K562 (cell line): ENCODE results near the gene CFAP97D1. TPM values are rescaled to one million over a fixed set of nuclear protein-coding genes. Genes with fewer than 3 reads are reported as not detected.

Experiments
- ARID3A ChIP-seq: IDR thresholded peaks from 2 replicates; pipeline ENCODE4 v1.6.1; 2012; ENCODE audit warnings: low read depth, low read length, improper control_type of control experiment, borderline replicate concordance
- CAMTA2 ChIP-seq: fragments of 250-450 bp; sonication (Bioruptor Pico); conservative IDR thresholded peaks from 2 replicates; pipeline ENCODE4 v1.5.1; 2022
- CBFB ChIP-seq: sonication (generic); formaldehyde crosslinking; IDR thresholded peaks from 2 replicates; pipeline ENCODE4 v1.4.0; 2020; ENCODE audit warnings: mild to moderate bottlenecking, missing genetic modification reagents
- EP300 ChIP-seq: IDR thresholded peaks from 2 replicates; pipeline ENCODE4 v1.6.1; 2012; ENCODE audit warnings: low read length, improper control_type of control experiment
- FOXK2 ChIP-seq, 2 experiments: fragments of 450-650 bp; IDR thresholded peaks in 1 of 2; conservative IDR thresholded peaks in 1 of 2; 2 replicates each; pipeline ENCODE4 v1.6.1; 2016; ENCODE audit warnings: low read depth in 2 of 2, mild to moderate bottlenecking in 1 of 2
- FOXM1 ChIP-seq, 2 experiments: fragments of 450-650 bp in 1 of 2; sonication (generic) in 1 of 2; formaldehyde crosslinking in 1 of 2; IDR thresholded peaks; 2 replicates each; pipeline versions ENCODE4 v1.6.1 to v1.9.0; 2017 to 2022; ENCODE audit warnings: low read depth in 2 of 2, mild to moderate bottlenecking in 2 of 2, missing genetic modification reagents in 1 of 2, moderate library complexity in 1 of 2
- FOXP1 ChIP-seq: sonication (generic); formaldehyde crosslinking; IDR thresholded peaks from 2 replicates; pipeline ENCODE4 v1.8.0; 2022; ENCODE audit warnings: mild to moderate bottlenecking, missing genetic modification reagents
- HES1 ChIP-seq: fragments of 450-650 bp; IDR thresholded peaks from 2 replicates; pipeline ENCODE4 v1.6.1; 2016; ENCODE audit warnings: low read depth, mild to moderate bottlenecking, moderate library complexity
- HMBOX1 ChIP-seq: sonication (generic); IDR thresholded peaks from 2 replicates; pipeline ENCODE4 v1.6.1; 2016
- KLF1 ChIP-seq: fragments of 450-650 bp; IDR thresholded peaks from 2 replicates; pipeline ENCODE4 v1.6.1; 2016; ENCODE audit warnings: missing genetic modification characterization, missing compliant biosample characterization
- L3MBTL2 ChIP-seq: fragments of 450-650 bp; IDR thresholded peaks from 2 replicates; pipeline ENCODE4 v1.6.1; 2016; ENCODE audit warnings: mild to moderate bottlenecking, moderate library complexity
- MCM3 ChIP-seq: fragments of 450-650 bp; IDR thresholded peaks from 2 replicates; pipeline ENCODE4 v1.6.1; 2016
- MNT ChIP-seq, 2 experiments: fragments of 450-650 bp; conservative IDR thresholded peaks; 2 replicates each; pipeline ENCODE4 v1.6.1; 2017; ENCODE audit warnings: mild to moderate bottlenecking in 2 of 2, moderate library complexity in 2 of 2
- NCOA4 ChIP-seq: fragments of 450-650 bp; IDR thresholded peaks from 2 replicates; pipeline ENCODE4 v1.6.1; 2018; ENCODE audit warnings: mild to moderate bottlenecking; ENCODE audit not compliant: partially characterized antibody
- NCOR1 ChIP-seq: fragments of 450-650 bp; IDR thresholded peaks from 2 replicates; pipeline ENCODE4 v1.6.1; 2016; ENCODE audit warnings: mild to moderate bottlenecking, moderate library complexity
- NONO ChIP-seq, 2 experiments: fragments of 200-400 bp in 1 of 2; fragments of 450-650 bp in 1 of 2; formaldehyde crosslinking in 1 of 2; IDR thresholded peaks; 2 replicates each; pipeline ENCODE4 v1.6.1; 2017; ENCODE audit warnings: low read depth in 2 of 2, mild to moderate bottlenecking in 2 of 2, moderate library complexity in 2 of 2, low read length in 1 of 2
- PCBP1 ChIP-seq: fragments of 200-400 bp; formaldehyde crosslinking; IDR thresholded peaks from 2 replicates; pipeline ENCODE4 v1.6.1; 2018; ENCODE audit warnings: mild to moderate bottlenecking, low read depth, low read length; ENCODE audit not compliant: poor library complexity, severe bottlenecking
- RBBP5 ChIP-seq: fragments of 200-600 bp; sonication (generic); IDR thresholded peaks from 2 replicates; pipeline ENCODE4 v1.6.1; 2012; ENCODE audit warnings: borderline replicate concordance, mild to moderate bottlenecking, low read length, control low read depth, inconsistent platforms; ENCODE audit not compliant: insufficient read depth, poor library complexity, severe bottlenecking
- SOX6 ChIP-seq: fragments of 450-650 bp; IDR thresholded peaks from 2 replicates; pipeline ENCODE4 v1.6.1; 2014; ENCODE audit warnings: mild to moderate bottlenecking
- TOE1 ChIP-seq, 2 experiments: fragments of 450-650 bp in 1 of 2; sonication (generic) in 1 of 2; formaldehyde crosslinking in 1 of 2; IDR thresholded peaks; 2 replicates each; pipeline versions ENCODE4 v1.7.1 to v1.8.0; 2016 to 2022; ENCODE audit warnings: borderline replicate concordance in 2 of 2, mild to moderate bottlenecking in 2 of 2, antibody characterized with exemption in 1 of 2, inconsistent platforms in 1 of 2, low read depth in 1 of 2, missing genetic modification reagents in 1 of 2, moderate library complexity in 1 of 2
- ZKSCAN3 ChIP-seq: fragments of 250-450 bp; sonication (Bioruptor Pico); IDR thresholded peaks from 2 replicates; pipeline ENCODE4 v1.4.0; 2020
- ZNF239 ChIP-seq: fragments of 250-450 bp; sonication (Bioruptor Pico); IDR thresholded peaks from 2 replicates; pipeline ENCODE4 v1.4.0; 2020; ENCODE audit warnings: mild to moderate bottlenecking
- ZNF507 ChIP-seq: conservative IDR thresholded peaks from 2 replicates; pipeline ENCODE4 v1.6.1; 2017; ENCODE audit warnings: missing genetic modification characterization, missing compliant biosample characterization
- ZNF57 ChIP-seq: fragments of 450-650 bp; formaldehyde crosslinking; IDR thresholded peaks from 2 replicates; pipeline ENCODE4 v1.4.0; 2020; ENCODE audit warnings: mild to moderate bottlenecking, moderate library complexity
- ZNF764 ChIP-seq: fragments of 250-450 bp; sonication (Bioruptor Pico); IDR thresholded peaks from 2 replicates; pipeline ENCODE4 v1.4.0; 2020; ENCODE audit warnings: low read depth, mild to moderate bottlenecking, moderate library complexity
- polyA plus RNA-seq, 8 experiments: library from polyadenylated mRNA; depleted of rRNA in 4 of 8; stranded (reverse) in 5 of 8; unstranded in 3 of 8; fragments of >200 nt; fragmentation: Nextera tagmentation in 2 of 8; fragmentation: Illumina TruSeq in 1 of 8; extraction: Ambion mirVana in 2 of 8; extraction: Trizol in 1 of 8; gene quantifications; 2 replicates each; pipeline versions ENCODE4 v1.2.1 to v1.2.3, GENCODE V29; 2011 to 2014; ENCODE audit warnings: inconsistent platforms in 1 of 8, missing spikeins in 1 of 8
- total RNA-seq, 7 experiments: library from RNA; depleted of rRNA in 6 of 7; stranded (reverse); fragments of >200 nt in 6 of 7; fragmentation: Illumina TruSeq in 2 of 7; extraction: Trizol in 2 of 7; gene quantifications; 2 replicates each; pipeline versions ENCODE4 v1.2.1 to v1.2.3, GENCODE V29; 2011 to 2021; ENCODE audit warnings: low replicate concordance in 1 of 7

Gene CFAP97D1
- total and polyA plus RNA-seq, 9 of the 15 experiments (the other 6 are each of a cell fraction or from before 2014, with no cell fraction given): not detected

GRCh38 chr17:43791589-43791988 lies 11.4 kb downstream of the CFAP97D1 start (continued):
- TF ChIP-seq ARID3A (peak; percentile 95), FOXP1 (CRISPR knock-in tag) (no peak), KLF1 (tag) (peak; percentile 94), HES1 (no peak), L3MBTL2 (peak; percentile 84), TOE1 (IDR thresholded peaks at IDR 0.05; ENCODE audit: borderline replicate concordance) (peak; percentile 84; the same call in 1 of the 2 replicates), TOE1 (CRISPR knock-in tag; IDR thresholded peaks at IDR 0.05; ENCODE audit: borderline replicate concordance, low read depth) (no peak), ZNF507 (tag) (no peak), ZNF57 (CRISPR knock-in tag) (no peak), NCOR1 (no peak), HMBOX1 (no peak), ZNF764 (CRISPR knock-in tag) (no peak), NONO (IDR thresholded peaks at IDR 0.05; ENCODE audit: low read depth in 2 of 2, low read length in 1 of 2) (no peak), CAMTA2 (CRISPR knock-in tag) (no peak), EP300 (no peak), FOXM1 (IDR thresholded peaks at IDR 0.05; ENCODE audit: low read depth) (peak; percentile 57; the same call in 1 of the 2 replicates), FOXM1 (CRISPR knock-in tag; IDR thresholded peaks at IDR 0.05; ENCODE audit: low read depth) (no peak), PCBP1 (no peak), RBBP5 (no peak), ZNF239 (CRISPR knock-in tag) (no peak), MCM3 (no peak), NCOA4 (peak; percentile 58), CBFB (no peak), SOX6 (peak; percentile 64; the same call in 1 of the 2 replicates), ZKSCAN3 (CRISPR knock-in tag) (no peak), MNT (conservative IDR thresholded peaks at IDR 0.05) (0 out of 4 replicates have a peak, but pooled peaks of 1 of the 2 experiments have one; percentile 33), FOXK2 (conservative IDR thresholded peaks at IDR 0.05 in 1 of 2, IDR thresholded peaks at IDR 0.05 in 1 of 2; ENCODE audit: low read depth in 2 of 2) (peak; percentile 38 to 75; a peak in 2 of 4 replicates)
